Stimulated activated CD8-positive, alpha-beta memory T cell treated with anti-CD3 and anti-CD28 coated beads, Interleukin-7, amount 100 ng/mL, for 1 hour (primary cell): ENCODE data around the gene CRYZL1.
"Not testable (repeated sequence)": the region's sequence is repeated elsewhere in the genome, so short reads cannot be mapped to it uniquely, and the experiment has no call there.

ENCODE experiments used
- DNase-seq, 2 donors: peaks; one replicate each; pipeline ENCODE4 v3.0.0-alpha.2; 2020; ENCODE audit warnings: low read depth in 2 of 2

CRYZL1 gene

DNA sequence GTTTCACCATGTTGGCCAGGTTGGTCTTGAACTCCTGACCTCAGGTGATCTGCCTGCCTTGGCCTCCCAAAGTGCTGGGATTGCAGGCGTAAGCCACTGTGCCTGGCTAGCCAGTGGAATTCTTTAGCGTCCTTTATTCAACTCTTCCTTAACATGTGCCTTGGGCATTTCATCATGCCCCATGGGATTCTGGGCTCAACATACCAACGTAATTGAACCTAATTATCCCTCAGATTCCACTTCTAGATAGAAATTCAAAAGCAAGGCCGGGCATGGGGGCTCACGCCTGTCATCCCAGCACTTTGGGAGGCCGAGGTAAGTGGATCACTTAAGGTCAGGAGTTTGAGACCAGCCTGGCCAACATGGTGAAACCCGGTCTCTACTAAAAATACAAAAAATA is 15.4 kb downstream of the CRYZL1 start:
- DNase-seq, result not testable (repeated sequence)

DNA sequence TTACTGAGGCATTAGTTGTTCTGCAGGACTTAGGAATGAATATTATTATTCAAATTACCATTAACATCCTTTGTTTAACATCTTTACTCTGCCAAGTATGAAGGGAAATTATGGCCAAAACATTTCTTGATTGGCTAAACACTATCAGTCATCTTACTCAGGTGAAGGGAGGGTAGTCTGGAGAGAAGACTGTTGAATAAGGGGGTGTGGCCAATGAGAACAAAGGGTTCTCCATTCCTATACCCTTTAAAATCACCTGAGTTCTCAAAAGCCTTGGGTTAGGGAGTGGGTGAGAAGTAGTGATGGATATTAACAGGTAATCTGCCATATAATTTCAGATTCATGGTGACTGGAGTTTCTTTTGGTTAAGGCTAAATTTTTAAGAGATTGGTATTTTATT is 19.3 kb downstream of the CRYZL1 start:
- no peak for DNase-seq

- DNase-seq, result no peak
Measured at GRCh38 chr21:33619726-33620125, 21.8 kb downstream of the CRYZL1 start.

GRCh38 chr21:33618407-33618806 is 23.1 kb downstream of the CRYZL1 start:
- no peak for DNase-seq

GRCh38 chr21:33617565-33617964 is 24.0 kb downstream of the CRYZL1 start:
- not testable (repeated sequence) for DNase-seq

DNA sequence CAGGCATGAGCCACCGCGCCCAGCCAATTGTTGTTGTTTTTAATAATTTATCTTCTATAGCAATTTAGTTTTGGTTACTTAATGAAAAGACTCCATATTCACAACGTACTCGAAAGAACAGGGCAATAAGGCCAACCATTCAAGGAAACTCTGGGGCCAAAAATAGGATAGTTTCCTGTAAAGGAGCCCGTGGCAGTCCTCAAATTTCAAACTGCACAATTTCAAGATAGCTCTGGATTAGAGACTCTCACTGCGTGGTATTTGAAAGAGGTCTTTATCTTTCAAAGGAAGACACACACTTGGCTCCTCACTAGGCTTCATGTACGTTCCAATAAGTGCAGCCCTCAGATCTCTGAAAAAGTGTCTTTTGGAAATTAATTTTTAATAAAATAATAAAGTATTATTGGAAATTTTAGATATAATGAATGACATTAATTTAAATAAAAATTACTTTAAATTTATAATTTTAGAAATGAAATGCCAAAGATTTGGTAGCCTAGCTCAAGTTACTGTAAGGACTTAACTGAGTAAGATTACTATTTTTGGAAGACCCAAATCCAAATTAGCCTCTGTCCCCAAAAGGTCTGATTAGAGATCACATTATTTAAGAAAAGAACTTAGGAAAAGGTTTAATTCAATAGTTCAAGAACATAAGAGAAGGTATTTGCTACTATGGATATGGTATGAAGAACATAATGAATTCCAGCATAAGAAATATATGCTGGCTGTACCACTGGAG is 30.4 kb downstream of the CRYZL1 start:
- DNase-seq, result no peak

- DNase-seq, result no peak
Measured at GRCh38 chr21:33608559-33608958, 33.0 kb downstream of the CRYZL1 start.

- DNase-seq, result no peak
Measured at GRCh38 chr21:33598051-33598450, 43.5 kb downstream of the CRYZL1 start.

DNA sequence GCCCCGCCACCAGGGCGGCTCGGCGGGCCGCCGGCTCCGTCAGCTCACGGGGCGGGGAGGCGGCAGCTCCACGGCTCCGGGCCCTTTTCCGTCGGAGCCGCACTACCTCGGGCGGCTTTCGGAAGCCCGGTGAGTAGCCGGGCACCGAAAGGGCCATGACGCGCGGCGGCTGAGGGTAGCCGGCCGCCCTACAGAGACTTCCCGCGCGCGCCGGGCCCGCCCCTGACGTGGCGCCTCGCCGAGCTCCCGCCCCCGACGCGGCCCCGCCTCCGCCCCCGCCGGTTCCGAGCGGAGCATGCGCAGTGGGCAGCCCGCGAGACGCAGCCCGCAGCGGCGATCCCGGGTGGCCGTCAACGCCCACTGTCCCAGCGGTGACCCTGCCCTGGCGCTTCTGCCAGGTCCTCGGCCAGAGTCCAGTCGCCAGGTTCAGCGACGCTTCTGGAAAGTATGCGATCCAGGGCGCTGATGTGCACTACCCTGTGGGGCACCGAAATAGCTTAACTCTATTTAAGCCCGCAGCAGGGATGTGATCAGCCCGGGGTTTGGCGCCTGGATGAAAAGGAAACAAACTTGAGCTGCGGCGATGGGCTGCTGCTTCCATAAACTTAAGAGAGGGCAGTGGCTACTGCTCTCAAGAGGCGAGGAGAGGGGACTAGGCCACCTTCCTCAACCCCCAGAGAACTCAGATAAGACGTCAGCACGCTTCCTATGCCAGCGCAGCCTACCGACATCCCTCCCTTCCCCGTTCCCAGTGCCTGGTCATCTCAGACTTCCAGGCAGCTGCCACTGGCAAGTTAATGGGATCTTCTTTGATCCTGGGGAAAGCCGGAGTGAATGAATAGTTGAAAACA is 52.8 kb downstream of the CRYZL1 start, which contains the start of gene DONSON:
Gene DONSON (minus strand): TSS at position 200 of the 851 bp plus-strand sequence. CDS start 43 bp downstream, at position 157.
- peak; percentile 75 to 79 for DNase-seq

DNA sequence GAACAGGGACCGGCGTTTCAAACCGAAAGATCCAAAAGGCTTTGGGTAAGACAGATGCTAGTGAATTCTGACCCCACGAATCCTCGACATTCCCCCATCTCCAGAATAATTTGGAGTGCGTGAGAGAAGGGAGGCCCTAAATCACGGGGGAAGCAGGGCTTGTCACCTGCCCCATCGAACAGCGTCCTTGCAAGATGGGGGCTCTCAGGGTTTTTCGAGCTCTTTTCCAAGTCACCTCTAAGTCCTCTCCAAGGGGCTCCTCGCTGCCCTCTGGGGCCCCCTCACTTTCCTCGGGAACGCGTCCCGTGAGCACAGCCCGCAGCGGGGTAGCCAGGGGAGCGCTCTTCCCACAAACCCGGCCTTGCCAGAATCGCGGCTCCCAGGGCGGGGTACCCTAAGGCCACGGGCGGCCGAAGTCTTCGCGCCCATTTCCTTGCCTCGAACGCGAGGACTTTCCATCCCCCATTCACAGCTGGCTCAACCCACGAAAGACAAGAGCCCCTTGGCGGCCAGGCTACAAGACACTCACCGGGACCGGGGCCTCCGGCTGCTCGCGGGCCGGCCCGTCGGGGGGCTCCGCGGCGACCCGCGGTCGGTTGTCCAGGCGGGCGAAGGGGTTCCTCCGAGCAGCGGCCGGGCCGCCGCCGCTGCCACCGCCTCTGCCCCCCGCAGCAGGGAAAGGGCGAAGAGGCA is 53.6 kb downstream of the CRYZL1 start:
- DNase-seq, result no peak

DNA sequence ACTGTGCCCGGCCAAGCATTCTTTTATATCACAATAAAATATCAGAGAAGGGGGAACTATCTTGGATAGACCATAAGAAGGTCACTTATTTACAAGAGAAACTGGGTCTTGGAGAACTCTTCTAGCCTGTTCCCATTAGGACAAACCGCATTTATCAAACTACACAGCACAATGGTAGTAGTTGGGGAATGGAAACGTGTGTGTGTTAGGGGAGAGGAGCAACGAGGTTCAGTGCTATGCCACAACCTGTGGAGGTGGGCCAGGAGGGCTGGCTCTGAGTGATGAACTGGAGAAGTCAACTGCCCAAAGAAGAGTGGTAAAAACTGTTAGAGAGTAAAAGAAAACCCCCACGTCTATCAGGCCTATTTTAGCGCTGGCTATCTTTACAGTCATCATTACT is 54.6 kb downstream of the CRYZL1 start:
- no peak for DNase-seq

GRCh38 chr21:33584455-33584854 is 57.1 kb downstream of the CRYZL1 start:
- DNase-seq, result no peak

DNA sequence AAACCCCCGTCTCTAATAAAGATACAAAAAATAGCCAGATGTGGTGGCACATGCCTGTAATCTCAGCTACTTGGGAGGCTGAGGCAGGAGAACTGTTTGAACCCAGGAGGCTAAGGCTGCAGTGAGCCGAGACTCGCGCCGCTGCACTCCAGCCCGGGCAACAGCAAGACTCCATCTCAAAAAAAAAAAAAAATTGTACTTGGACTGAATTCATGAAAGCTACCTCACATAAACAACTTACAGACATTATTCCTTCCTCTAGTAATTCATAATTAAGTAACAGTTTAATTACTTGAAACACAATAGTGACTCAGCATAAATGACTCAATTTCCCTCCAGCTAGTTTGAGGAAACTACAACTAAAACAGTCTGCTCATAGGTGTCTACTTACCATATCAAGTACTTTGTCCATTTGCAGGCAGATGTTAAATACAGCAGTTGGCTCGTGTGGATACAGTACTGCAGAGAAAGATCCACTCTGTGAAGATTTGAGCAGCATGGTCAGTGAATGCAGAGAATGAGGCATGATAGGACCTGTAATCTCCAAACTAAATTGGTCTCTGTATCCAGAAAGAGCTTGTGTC is 62.5 kb downstream of the CRYZL1 start:
- DNase-seq, result no peak

DNA sequence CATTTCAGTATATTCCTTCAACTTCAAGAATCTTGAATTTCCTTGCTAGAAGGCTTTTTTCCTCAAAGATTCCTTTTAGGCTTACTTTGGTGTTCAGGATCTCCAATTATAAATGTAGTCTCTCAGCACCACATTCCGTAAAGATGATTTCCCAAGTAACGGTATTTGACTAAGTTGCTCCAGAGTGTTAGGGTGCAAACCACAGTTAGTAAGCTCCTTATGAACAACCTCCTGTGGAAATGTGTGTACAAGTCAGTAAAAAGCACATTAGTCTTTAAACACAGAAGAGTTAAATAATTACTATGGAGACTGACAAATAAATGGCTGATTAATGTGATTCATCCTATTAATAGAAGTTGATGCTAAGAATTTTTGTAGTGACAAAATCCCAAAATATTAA is 63.3 kb downstream of the CRYZL1 start:
- no peak for DNase-seq

- DNase-seq, result not testable (repeated sequence)
Measured at GRCh38 chr21:33576741-33577141, 64.8 kb downstream of the CRYZL1 start.

GRCh38 chr21:33572350-33572749 is 69.2 kb downstream of the CRYZL1 start:
- DNase-seq, result no peak

GRCh38 chr21:33569991-33570390 is 71.5 kb downstream of the CRYZL1 start:
- no peak for DNase-seq

GRCh38 chr21:33568448-33568847 is 73.1 kb downstream of the CRYZL1 start:
- no peak for DNase-seq

GRCh38 chr21:33567914-33568313 is 73.6 kb downstream of the CRYZL1 start:
- no peak for DNase-seq

- DNase-seq, result no peak
Measured at GRCh38 chr21:33566514-33566913, 75.0 kb downstream of the CRYZL1 start.

DNA sequence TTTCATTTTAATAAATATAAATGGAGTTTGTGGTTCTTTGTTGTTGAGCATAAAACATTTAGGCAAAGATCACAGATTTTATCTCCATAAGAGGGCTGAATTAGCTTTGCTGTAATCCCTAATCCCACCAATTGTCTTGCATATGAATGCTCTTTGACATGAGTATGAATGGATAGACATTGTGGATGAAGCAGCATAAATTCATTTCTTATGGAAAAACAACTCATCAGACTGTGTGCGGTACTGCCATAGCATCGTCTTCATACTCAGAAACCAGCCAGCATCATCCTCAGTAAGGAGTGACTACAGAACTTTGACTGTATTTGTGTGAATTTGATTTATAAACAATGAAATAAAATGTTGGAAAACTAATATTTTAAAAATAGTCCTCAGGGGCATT is 79.2 kb downstream of the CRYZL1 start:
- DNase-seq, result no peak

DNA sequence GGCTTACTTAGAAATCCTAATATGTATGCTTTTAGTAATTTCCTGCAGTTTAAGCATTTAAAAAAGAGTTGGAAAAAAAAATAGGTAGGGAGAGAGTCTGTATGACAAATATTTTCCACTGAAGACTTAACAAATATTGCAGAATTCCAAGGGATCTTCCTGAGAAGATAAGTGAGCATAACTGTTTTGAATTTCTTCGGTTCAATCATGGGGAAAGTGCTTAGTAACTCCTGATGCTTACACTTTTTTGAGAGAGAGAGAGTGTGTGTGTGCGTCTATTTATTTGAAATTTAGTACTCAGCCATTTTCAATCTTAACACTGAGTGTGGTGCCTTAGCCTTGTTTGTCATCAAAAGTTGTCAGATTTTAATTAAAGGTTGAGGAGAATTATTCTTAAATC is 80.2 kb downstream of the CRYZL1 start:
- DNase-seq, result no peak
